Prostate gland (tissue), 2 donors: ENCODE data around the gene PRKG1. TPM values are rescaled to one million over a fixed set of nuclear protein-coding genes. Genes with fewer than 3 reads are reported as not detected.
A peak's percentile ranks its signal among the peaks of the same experiment; 100 is the strongest.

Experiments used
- DNase-seq: peaks from one replicate; pipeline ENCODE4 v3.0.0-alpha.2; 2019; ENCODE audit warnings: low spot score
- H3K27ac ChIP-seq, 2 donors: fragments of 200-600 bp; sonication (generic); 2 replicates each; pipeline ENCODE4 v1.5.1; 2017 to 2019
- H3K27me3 ChIP-seq: fragments of 200-600 bp; sonication (generic); replicated peaks from 2 replicates; pipeline ENCODE4 v1.5.1; 2019; ENCODE audit not compliant: insufficient read depth
- H3K36me3 ChIP-seq, 2 donors: fragments of 200-600 bp; sonication (generic); 1 replicate in 1 of 2; 2 replicates in 1 of 2; pipeline versions ENCODE4 v1.5.1 to v1.8.1; 2017 to 2019
- H3K4me1 ChIP-seq: fragments of 200-600 bp; sonication (generic); replicated peaks from 2 replicates; pipeline ENCODE4 v1.5.1; 2019
- H3K4me3 ChIP-seq, 2 donors: fragments of 200-600 bp; sonication (generic); 2 replicates each; pipeline ENCODE4 v1.5.1; 2017 to 2019
- H3K9me3 ChIP-seq: fragments of 200-600 bp; sonication (generic); 2 replicates; pipeline ENCODE4 v1.5.1; 2017
- POLR2A ChIP-seq: fragments of 450-650 bp; IDR thresholded peaks from one replicate; pipeline ENCODE4 v1.6.1; 2016; ENCODE audit warnings: antibody characterized with exemption, mild to moderate bottlenecking
- POLR2AphosphoS5 ChIP-seq: sonication (generic); formaldehyde crosslinking; IDR thresholded peaks from one replicate; pipeline ENCODE4 v1.6.1; 2017; ENCODE audit warnings: antibody characterized with exemption
- WGBS: methylation state at CpG from one replicate; pipeline ENCODE4 v1.1.5; 2018; 5-methylcytosine and 5-hydroxymethylcytosine counted together
- intact Hi-C: fragments of 100-400 bp; cut with DNase I; formaldehyde crosslinking; loops from one replicate; pipeline ENCODE4 v1.14.2; 2022
- total RNA-seq, 2 donors: library from RNA; depleted of rRNA; stranded (reverse); fragments of >200 nt; gene quantifications; one replicate each; pipeline ENCODE4 v1.1.0, GENCODE V29; 2016
- TF ChIP-seq, protein P1 (sequence below), 4 experiments: fragments of 200-600 bp in 2 of 4; fragments of 450-650 bp in 2 of 4; sonication (generic) in 2 of 4; IDR thresholded peaks; 1 replicate in 3 of 4; 2 replicates in 1 of 4; pipeline ENCODE4 v1.5.1; 2016 to 2019; ENCODE audit warnings: antibody characterized with exemption in 4 of 4, mild to moderate bottlenecking in 2 of 4, moderate library complexity in 2 of 4

PRKG1 gene
- total RNA-seq, 2 donors from 2014 or later = 2.7 to 9.0 TPM

DNA sequence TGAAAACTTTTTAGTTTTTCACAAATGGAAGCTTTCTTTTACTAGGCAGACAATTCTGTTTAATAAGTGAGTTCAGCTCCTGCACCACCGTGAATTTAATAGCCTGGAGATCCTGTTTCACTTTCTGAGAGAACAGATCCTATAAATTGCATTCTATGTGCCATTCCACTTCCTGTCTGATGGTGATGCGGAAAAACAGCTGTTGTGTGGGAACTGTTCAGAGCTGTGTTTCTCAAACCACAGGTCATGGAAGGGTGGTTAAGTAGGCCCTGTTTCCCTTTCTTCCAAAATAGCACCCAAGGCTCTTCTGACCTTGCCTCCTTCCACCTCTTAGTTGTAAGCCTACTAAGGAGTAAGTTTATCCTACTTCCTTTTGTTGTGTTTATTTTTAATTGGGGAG, 1142.6 kb downstream of the PRKG1 start:
- 14% methylated on average over 2 of the region's 2 CpGs for WGBS
- Histone ChIP-seq H3K4me1 (no peaks in the 10 kb centered on the region), H3K36me3 (no peaks in the 10 kb centered on the region), H3K9me3 (no peaks in the 10 kb centered on the region), H3K27ac (no peak overlapping the region), H3K27me3 (no peaks in the 10 kb centered on the region), H3K4me3 (no peak overlapping the region)
- peak; percentile 5 for DNase-seq
- TF ChIP-seq, protein P1, sequence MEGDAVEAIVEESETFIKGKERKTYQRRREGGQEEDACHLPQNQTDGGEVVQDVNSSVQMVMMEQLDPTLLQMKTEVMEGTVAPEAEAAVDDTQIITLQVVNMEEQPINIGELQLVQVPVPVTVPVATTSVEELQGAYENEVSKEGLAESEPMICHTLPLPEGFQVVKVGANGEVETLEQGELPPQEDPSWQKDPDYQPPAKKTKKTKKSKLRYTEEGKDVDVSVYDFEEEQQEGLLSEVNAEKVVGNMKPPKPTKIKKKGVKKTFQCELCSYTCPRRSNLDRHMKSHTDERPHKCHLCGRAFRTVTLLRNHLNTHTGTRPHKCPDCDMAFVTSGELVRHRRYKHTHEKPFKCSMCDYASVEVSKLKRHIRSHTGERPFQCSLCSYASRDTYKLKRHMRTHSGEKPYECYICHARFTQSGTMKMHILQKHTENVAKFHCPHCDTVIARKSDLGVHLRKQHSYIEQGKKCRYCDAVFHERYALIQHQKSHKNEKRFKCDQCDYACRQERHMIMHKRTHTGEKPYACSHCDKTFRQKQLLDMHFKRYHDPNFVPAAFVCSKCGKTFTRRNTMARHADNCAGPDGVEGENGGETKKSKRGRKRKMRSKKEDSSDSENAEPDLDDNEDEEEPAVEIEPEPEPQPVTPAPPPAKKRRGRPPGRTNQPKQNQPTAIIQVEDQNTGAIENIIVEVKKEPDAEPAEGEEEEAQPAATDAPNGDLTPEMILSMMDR (IDR thresholded peaks at IDR 0.05) = no peak
- peak; percentile 27 for TF ChIP-seq POLR2AphosphoS5
- intact Hi-C loops = loop anchor here (5.0 kb wide), 2 partner anchors 1160 to 1205 kb away; no protein-coding TSS in a partner anchor

- Histone ChIP-seq H3K4me3 (no peak overlapping the region), H3K27me3 (no peaks in the 10 kb centered on the region), H3K4me1 (no peaks in the 10 kb centered on the region), H3K27ac (no peak overlapping the region), H3K36me3 (no peaks in the 10 kb centered on the region), H3K9me3 (no peaks in the 10 kb centered on the region)
- intact Hi-C loops = loop anchor here (5.0 kb wide), 2 partner anchors 1160 to 1205 kb away; no protein-coding TSS in a partner anchor
- no peak for DNase-seq
- TF ChIP-seq POLR2AphosphoS5 = no peak
- TF ChIP-seq, protein P1 (IDR thresholded peaks at IDR 0.05) = no peak
- no peak for TF ChIP-seq POLR2A
- WGBS = 78% methylated on average over 1 of the region's 1 CpG
Observed at GRCh38 chr10:52217531-52217930, 1143.2 kb downstream of the PRKG1 start.

DNA sequence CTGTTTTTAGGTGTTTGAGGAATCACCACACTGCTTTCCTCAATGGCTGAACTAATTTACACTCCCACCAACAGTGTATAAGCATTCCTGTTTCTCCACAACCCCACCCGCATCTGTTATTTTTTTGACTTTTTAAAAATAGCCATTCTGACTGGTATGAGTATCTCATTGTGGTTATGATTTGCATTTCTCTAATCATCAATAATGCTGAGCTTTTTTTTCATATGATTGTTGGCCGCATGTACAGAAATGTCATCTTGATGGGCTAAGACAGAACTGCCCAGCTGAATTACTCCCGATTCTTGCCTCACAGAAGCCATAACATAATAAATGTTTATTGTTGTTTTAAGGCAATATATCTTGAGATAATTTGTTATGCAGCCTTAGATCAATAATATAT, 1146.7 kb downstream of the PRKG1 start:
- Histone ChIP-seq H3K4me3 (no peak overlapping the region), H3K4me1 (no peaks in the 10 kb centered on the region), H3K9me3 (no peaks in the 10 kb centered on the region), H3K27me3 (no peaks in the 10 kb centered on the region), H3K27ac (no peak overlapping the region), H3K36me3 (no peaks in the 10 kb centered on the region)
- 90% methylated on average over 3 of the region's 3 CpGs for WGBS
- intact Hi-C loops = no loop called here
- no peak for DNase-seq
- TF ChIP-seq, protein P1 (IDR thresholded peaks at IDR 0.05) = no peak
- TF ChIP-seq POLR2A = no peak

DNA sequence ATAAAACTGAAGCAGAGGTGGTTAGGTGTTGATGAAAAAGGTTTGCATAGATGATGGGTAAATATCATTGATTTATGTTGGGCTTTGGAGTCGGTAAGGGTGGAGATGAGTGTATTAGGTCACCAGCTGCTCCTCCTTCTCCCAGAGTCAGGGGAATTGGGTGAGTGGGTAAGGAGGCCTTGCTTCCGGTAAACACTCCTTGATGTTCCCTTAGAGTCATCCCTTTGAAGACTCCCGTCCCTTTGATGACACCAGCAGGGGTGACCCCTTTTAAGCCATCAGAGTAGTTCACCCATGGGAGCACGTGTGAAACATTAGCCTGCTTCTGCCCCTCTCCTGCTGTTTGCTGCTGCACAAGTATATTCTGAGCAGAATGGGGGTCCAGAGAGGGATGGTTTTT, 1147.6 kb downstream of the PRKG1 start:
- WGBS = 75% methylated on average over 4 of the region's 4 CpGs
- DNase-seq = no peak
- TF ChIP-seq POLR2A = no peak
- TF ChIP-seq, protein P1 (IDR thresholded peaks at IDR 0.05) = no peak
- no peak for TF ChIP-seq POLR2AphosphoS5
- no peaks in the 10 kb centered on the region for H3K27me3 ChIP-seq
- H3K27ac ChIP-seq = no peak overlapping the region
- H3K36me3 ChIP-seq = no peaks in the 10 kb centered on the region
- intact Hi-C loops = no loop called here
- H3K9me3 ChIP-seq = no peaks in the 10 kb centered on the region
- no peak overlapping the region for H3K4me3 ChIP-seq
- no peaks in the 10 kb centered on the region for H3K4me1 ChIP-seq

DNA sequence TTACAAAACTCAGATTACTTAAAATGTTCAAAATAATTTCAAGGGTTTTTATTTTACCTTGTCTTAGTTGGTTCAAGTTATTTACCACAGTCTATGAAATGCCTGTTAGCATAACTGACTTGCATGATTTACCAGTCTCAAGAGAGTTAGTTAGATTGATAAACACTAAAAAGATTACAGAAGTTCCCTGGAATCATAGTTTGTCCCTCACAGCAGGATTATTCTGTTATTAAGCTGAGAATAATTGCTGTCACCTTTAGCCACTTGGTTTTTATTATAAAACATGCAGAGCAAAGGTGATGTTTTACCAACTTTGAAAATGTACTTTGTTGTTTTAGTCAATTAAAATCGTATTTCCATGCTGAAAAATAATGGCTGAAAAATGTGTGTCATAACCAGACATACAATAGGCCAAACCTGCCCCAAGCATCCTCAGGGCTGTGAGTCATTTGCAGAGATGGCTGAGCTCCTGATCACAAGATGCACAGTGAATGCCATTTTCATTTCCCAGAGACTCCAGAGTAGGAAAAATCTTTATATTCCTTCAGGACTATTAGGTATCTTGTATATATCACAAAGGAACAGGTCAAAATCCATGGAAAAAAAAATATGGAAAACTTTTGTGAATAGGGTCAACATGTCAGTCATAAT, 1152.0 kb downstream of the PRKG1 start:
- H3K4me3 ChIP-seq = no peak overlapping the region
- intact Hi-C loops = no loop called here
- no peaks in the 10 kb centered on the region for H3K4me1 ChIP-seq
- H3K27ac ChIP-seq = no peak overlapping the region
- H3K36me3 ChIP-seq = no peaks in the 10 kb centered on the region
- no peaks in the 10 kb centered on the region for H3K27me3 ChIP-seq
- no peak for TF ChIP-seq POLR2A
- TF ChIP-seq, protein P1 (IDR thresholded peaks at IDR 0.05) = no peak
- TF ChIP-seq POLR2AphosphoS5 = no peak
- DNase-seq = no peak
- H3K9me3 ChIP-seq = no peaks in the 10 kb centered on the region
- WGBS = 59% methylated on average over 1 of the region's 1 CpG
